K562 (cell line): Measurements from ENCODE around the gene CDCP2. TPM values are rescaled to one million over a fixed set of nuclear protein-coding genes. Genes with fewer than 3 reads are reported as not detected.

Source experiments
- ATAC-seq: fragments of 200-7000 bp; cut with Tn5 transposase; 3 replicates; pipeline ENCODE4 v1.9.1; 2020; ENCODE audit warnings: moderate library complexity
- BruUV-seq: library from RNA; stranded (reverse); fragments of 400-500 nt; replicated peaks from 2 replicates; lab custom pipeline; 2021; lab: Mats Ljungman, UMichigan
- CTCF ChIA-PET: fragments of 300-600 bp; formaldehyde crosslinking; extraction: SDS; loops from one replicate; lab custom pipeline; 2021; ENCODE audit warnings: low intra/inter-chr PET ratio; lab: Yijun Ruan, JAX
- POLR2A ChIA-PET: fragments of 300-600, 350-650 bp; sonication (Branson Sonifier 250); formaldehyde crosslinking; extraction: SDS; loops from one replicate; lab custom pipeline; 2021; ENCODE audit warnings: antibody characterized with exemption, inconsistent platforms; lab: Yijun Ruan, JAX
- DNase-seq, 4 experiments: peaks; one replicate each; pipeline versions ENCODE4 v3.0.0 to v3.0.0-alpha.2; 2011 to 2018; ENCODE audit warnings: low spot score in 3 of 4, mixed read lengths in 3 of 4; ENCODE audit errors: extremely low read depth in 1 of 4
- FAIRE-seq: peaks from 2 replicates; lab custom pipeline; 2011; peaks lifted over from hg19 to GRCh38; lab: Jason Lieb, UNC
- H2AFZ ChIP-seq: 2 replicates; pipeline ENCODE4 v1.6.0; 2011; ENCODE audit warnings: low read depth, low read length, control low read depth, inconsistent platforms
- H3K27ac ChIP-seq: fragments of 200-600 bp; 3 replicates; pipeline ENCODE4 v1.8.0; 2011; ENCODE audit warnings: low read depth, mild to moderate bottlenecking, control low read depth, inconsistent platforms, low read length, moderate library complexity, mixed read lengths; ENCODE audit errors: extremely low read depth
- H3K27me3 ChIP-seq, 2 experiments: fragments of 300-600 bp in 1 of 2; 2 replicates in 1 of 2; 3 replicates in 1 of 2; pipeline versions ENCODE4 v1.6.0 to v1.8.0; 2011; ENCODE audit warnings: inconsistent platforms in 2 of 2, low read length in 2 of 2, mild to moderate bottlenecking in 1 of 2, mixed read lengths in 1 of 2, moderate library complexity in 1 of 2; ENCODE audit not compliant: control insufficient read depth in 2 of 2, insufficient read depth in 2 of 2
- H3K36me3 ChIP-seq: fragments of 300-600 bp; 3 replicates; pipeline ENCODE4 v1.8.0; 2011; ENCODE audit warnings: mild to moderate bottlenecking, low read length, inconsistent platforms; ENCODE audit not compliant: control insufficient read depth, insufficient read depth
- H3K4me1 ChIP-seq, 2 experiments: fragments of 200-600 bp in 1 of 2; replicated peaks in 1 of 2; 2 replicates in 1 of 2; 3 replicates in 1 of 2; pipeline versions ENCODE4 v1.5.1 to v1.8.0; 2011; ENCODE audit warnings: inconsistent platforms in 2 of 2, low read length in 2 of 2, mild to moderate bottlenecking in 1 of 2, mixed read lengths in 1 of 2, moderate library complexity in 1 of 2; ENCODE audit not compliant: control insufficient read depth in 2 of 2, insufficient read depth in 2 of 2
- H3K4me2 ChIP-seq: 2 replicates; pipeline ENCODE4 v1.6.1; 2011; ENCODE audit warnings: low read length, control low read depth, inconsistent platforms, mixed read lengths; ENCODE audit not compliant: insufficient read depth
- H3K4me3 ChIP-seq: fragments of 200-600 bp; sonication (generic), shearing (Covaris generic); 2 replicates; pipeline ENCODE4 v1.5.1; 2016; ENCODE audit warnings: control low read depth, inconsistent platforms
- H3K79me2 ChIP-seq: fragments of 200-600 bp; 3 replicates; pipeline ENCODE4 v1.8.0; 2011; ENCODE audit warnings: low read length, inconsistent platforms; ENCODE audit not compliant: control insufficient read depth, insufficient read depth
- H3K9ac ChIP-seq, 2 experiments: 2 replicates each; pipeline versions ENCODE4 v1.6.0 to v1.6.1; 2011; ENCODE audit warnings: low read depth in 2 of 2, low read length in 2 of 2, control low read depth in 1 of 2, inconsistent platforms in 1 of 2, mild to moderate bottlenecking in 1 of 2, mixed read lengths in 1 of 2; ENCODE audit not compliant: insufficient read depth in 1 of 2
- H3K9me1 ChIP-seq: one replicate; pipeline ENCODE4 v1.6.0; 2011; ENCODE audit warnings: inconsistent platforms, mild to moderate bottlenecking, low read length, moderate library complexity; ENCODE audit not compliant: control insufficient read depth, insufficient read depth
- H3K9me3 ChIP-seq: replicated peaks from 2 replicates; pipeline ENCODE4 v1.5.1; 2011; ENCODE audit warnings: low read depth, low read length, inconsistent platforms; ENCODE audit not compliant: control insufficient read depth, insufficient read depth
- H4K20me1 ChIP-seq: replicated peaks from 2 replicates; pipeline ENCODE4 v1.6.1; 2011; ENCODE audit warnings: low read length, inconsistent platforms, mixed read lengths; ENCODE audit not compliant: control insufficient read depth, insufficient read depth
- HBP1 ChIP-seq: fragments of 450-650 bp; formaldehyde crosslinking; IDR thresholded peaks from 2 replicates; pipeline ENCODE4 v1.4.0; 2022; ENCODE audit warnings: missing genetic modification characterization
- HNRNPH1 ChIP-seq: fragments of 200-400 bp; formaldehyde crosslinking; optimal IDR thresholded peaks from 2 replicates; pipeline ENCODE3; 2017; ENCODE audit warnings: low read depth, mild to moderate bottlenecking, low read length, moderate library complexity
- KLF1 ChIP-seq: fragments of 450-650 bp; IDR thresholded peaks from 2 replicates; pipeline ENCODE4 v1.6.1; 2016; ENCODE audit warnings: missing genetic modification characterization, missing compliant biosample characterization
- L3MBTL2 ChIP-seq: fragments of 450-650 bp; IDR thresholded peaks from 2 replicates; pipeline ENCODE4 v1.6.1; 2016; ENCODE audit warnings: mild to moderate bottlenecking, moderate library complexity
- RERE ChIP-seq: sonication (generic); formaldehyde crosslinking; IDR thresholded peaks from 2 replicates; pipeline ENCODE4 v1.8.0; 2023; ENCODE audit warnings: missing genetic modification reagents, mild to moderate bottlenecking, borderline replicate concordance
- SREBF1 ChIP-seq: fragments of 150-350 bp; IDR thresholded peaks from 2 replicates; pipeline ENCODE4 v1.6.1; 2014; ENCODE audit warnings: antibody characterized with exemption, low read depth, low read length, borderline replicate concordance
- ZBTB26 ChIP-seq: fragments of 450-650 bp; formaldehyde crosslinking; IDR thresholded peaks from 2 replicates; pipeline ENCODE4 v1.4.0; 2022; ENCODE audit warnings: missing genetic modification characterization
- ZMIZ1 ChIP-seq, 2 experiments: fragments of 150-350 bp in 1 of 2; IDR thresholded peaks; 2 replicates each; pipeline ENCODE4 v1.6.1; 2012 to 2016; ENCODE audit warnings: low read depth in 2 of 2, low read length in 2 of 2, mild to moderate bottlenecking in 1 of 2, moderate library complexity in 1 of 2
- WGBS: fragments of 100-300 bp; shearing (Covaris generic); methylation state at CpG from one replicate; pipeline ENCODE4 v1.1.6; 2016; ENCODE audit warnings: low coverage, mixed read lengths; ENCODE audit not compliant: insufficient coverage; ENCODE audit errors: missing lambda C conversion rate; 5-methylcytosine and 5-hydroxymethylcytosine counted together
- in situ Hi-C: fragments of 300-500 bp; cut with MboI; formaldehyde crosslinking; loops from 4 replicates; pipeline ENCODE4 v1.15.0; 2018; ENCODE audit warnings: inconsistent platforms, mixed read lengths
- intact Hi-C: fragments of 100-400 bp; cut with micrococcal nuclease; formaldehyde crosslinking; loops from 2 replicates; pipeline ENCODE4 v1.14.2; 2022
- polyA plus RNA-seq, 8 experiments: library from polyadenylated mRNA; depleted of rRNA in 4 of 8; stranded (reverse) in 5 of 8; unstranded in 3 of 8; fragments of >200 nt; fragmentation: Nextera tagmentation in 2 of 8; fragmentation: Illumina TruSeq in 1 of 8; extraction: Ambion mirVana in 2 of 8; extraction: Trizol in 1 of 8; gene quantifications; 2 replicates each; pipeline versions ENCODE4 v1.2.1 to v1.2.3, GENCODE V29; 2011 to 2014; ENCODE audit warnings: inconsistent platforms in 1 of 8, missing spikeins in 1 of 8
- total RNA-seq, 7 experiments: library from RNA; depleted of rRNA in 6 of 7; stranded (reverse); fragments of >200 nt in 6 of 7; fragmentation: Illumina TruSeq in 2 of 7; extraction: Trizol in 2 of 7; gene quantifications; 2 replicates each; pipeline versions ENCODE4 v1.2.1 to v1.2.3, GENCODE V29; 2011 to 2021; ENCODE audit warnings: low replicate concordance in 1 of 7

The CDCP2 gene
- total and polyA plus RNA-seq, 9 of the 15 experiments (the other 6 are each of a cell fraction or from before 2014, with no cell fraction given): not detected

- intact Hi-C loops: no loop called here
- DNase-seq: no peak
- peaks cover 0 to 3% of the 10 kb centered on the region in 2 experiments; a peak in 1 of 5 replicates for H3K27me3 ChIP-seq
- ChIA-PET POLR2A (interaction anchor here (0.5 to 0.6 kb wide), 2 partner anchors 9 to 193 kb away, joined by 3 read pairs; no protein-coding TSS in a partner anchor), CTCF (no interaction called here)
- no peak for FAIRE-seq
- peaks cover 13 to 18% of the 10 kb centered on the region in 2 experiments; a peak in 3 of 5 replicates for H3K4me1 ChIP-seq
- no peak overlapping the region for H3K27ac ChIP-seq
- ATAC-seq: no peak
- WGBS: 5% methylated on average over 4 of the region's 4 CpGs
- no peaks in the 10 kb centered on the region for H3K36me3 ChIP-seq
- no peak overlapping the region for H3K4me2 ChIP-seq
- no TSS peak for BruUV-seq
- no peaks in the 10 kb centered on the region for H3K9me3 ChIP-seq
- no peaks in the 10 kb centered on the region for H4K20me1 ChIP-seq
- no peaks in the 10 kb centered on the region for H3K9me1 ChIP-seq
- in situ Hi-C loops: no loop called here
- peak overlapping the region in 1 of 2 experiments; percentile 72; a peak in 2 of 4 replicates for H3K9ac ChIP-seq
- H3K4me3 ChIP-seq: no peak overlapping the region
- no peaks in the 10 kb centered on the region for H3K79me2 ChIP-seq
- no peak overlapping the region for H2AFZ ChIP-seq
- no peak for TF ChIP-seq HBP1 (CRISPR knock-in tag)
- no peak for TF ChIP-seq ZMIZ1 (IDR thresholded peaks at IDR 0.05; ENCODE audit: low read depth in 2 of 2, low read length in 2 of 2)
- TF ChIP-seq HNRNPH1: no peak
- no peak for TF ChIP-seq KLF1 (tag)
- no peak for TF ChIP-seq ZBTB26 (CRISPR knock-in tag)
- no peak for TF ChIP-seq RERE (CRISPR knock-in tag)
- no peak for TF ChIP-seq L3MBTL2
- no peak for TF ChIP-seq SREBF1
Measured at GRCh38 chr1:54159733-54160316, 7.0 kb upstream of the CDCP2 start.
